HL-60 (cell line): Measurements from ENCODE around the gene OR5H6.

Experiments used
- CTCF ChIP-seq: IDR thresholded peaks from one replicate; pipeline ENCODE4 v1.5.1; 2011; ENCODE audit warnings: low read length, control low read depth, inconsistent platforms; ENCODE audit not compliant: insufficient read depth
- SPI1 ChIP-seq: IDR thresholded peaks from 2 replicates; pipeline ENCODE4 v1.6.1; 2012; ENCODE audit warnings: low read depth, mild to moderate bottlenecking, borderline replicate concordance

DNA sequence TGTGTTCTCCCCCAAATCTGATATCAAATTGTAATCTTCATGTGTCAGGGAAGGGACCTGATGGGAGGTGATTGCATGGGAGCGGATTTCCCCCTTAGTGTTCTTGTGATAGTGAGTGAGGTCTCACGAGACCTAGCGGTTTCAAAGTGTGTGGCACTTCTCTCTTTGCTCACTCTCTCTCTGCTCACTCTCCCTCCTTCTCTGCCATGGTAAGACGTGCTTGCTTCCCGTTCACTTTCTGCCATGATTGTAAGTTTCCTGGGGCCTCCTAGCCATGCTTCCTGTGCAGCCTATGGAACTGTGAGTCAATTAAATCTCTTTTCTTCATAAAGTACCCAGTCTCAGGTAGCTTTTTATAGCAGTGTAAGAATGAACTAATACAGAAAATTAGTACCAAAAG lies 30.6 kb upstream of the OR5H6 start:
- TF ChIP-seq CTCF: no peak
- peak; percentile 33; the same call in 1 of the 2 replicates for TF ChIP-seq SPI1
